ENCODE measurements around the gene LAX1. TPM values are rescaled to one million over a fixed set of nuclear protein-coding genes. Genes with fewer than 3 reads are reported as not detected.
A peak's percentile ranks its signal among the peaks of the same experiment; 100 is the strongest.

The LAX1 gene
- total and polyA plus RNA-seq, 5 donors from 2014 or later: 33.5 to 53.0 (median 41.5) TPM

DNA sequence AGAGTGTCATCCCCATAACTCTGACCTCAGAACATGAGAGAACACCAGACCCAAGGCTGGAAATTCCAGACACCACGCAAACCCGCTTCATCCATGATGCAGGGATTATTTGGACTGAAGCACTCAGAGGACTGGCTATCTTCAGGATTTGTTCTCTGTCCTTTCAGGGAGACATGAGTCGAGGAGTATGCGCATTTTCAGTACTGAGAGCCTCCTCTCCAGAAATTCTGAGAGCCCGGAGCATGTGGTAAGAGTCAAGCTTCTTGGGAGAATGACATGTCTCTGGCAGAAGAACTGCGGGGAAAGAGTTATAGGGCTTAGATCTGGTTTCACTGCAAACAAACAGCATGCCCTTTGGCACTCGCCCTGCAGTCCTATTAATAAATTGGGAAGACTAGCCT lies 6.9 kb downstream of the LAX1 start:
- H3K36me3 Mint-ChIP-seq: peaks cover 64% of the 10 kb centered on the region
- H3K9me3 Mint-ChIP-seq: no peaks in the 10 kb centered on the region
- H3K4me1 ChIP-seq (ENCODE audit: control insufficient read depth, insufficient read depth, low read length, poor library complexity, severe bottlenecking): peaks cover 26% of the 10 kb centered on the region
- no peak overlapping the region for H3K4me3 Mint-ChIP-seq
- no peaks in the 10 kb centered on the region for H3K9me3 ChIP-seq (ENCODE audit: control insufficient read depth in 2 of 2, low read length in 2 of 2)
- H3K27me3 ChIP-seq (ENCODE audit: control insufficient read depth, insufficient read depth, low read length): no peaks in the 10 kb centered on the region
- H3K36me3 ChIP-seq (ENCODE audit: control insufficient read depth, insufficient read depth, low read length): peaks cover 71% of the 10 kb centered on the region
- no peak for DNase-seq
- no peak overlapping the region for H3K4me3 ChIP-seq (ENCODE audit: low read depth, low read length)
- no peaks in the 10 kb centered on the region for H3K27me3 Mint-ChIP-seq
- peak overlapping the region; percentile 38 to 98 (median 75) for H3K27ac Mint-ChIP-seq
- H3K27ac ChIP-seq (ENCODE audit: insufficient read depth, low read length, poor library complexity, severe bottlenecking): no peak overlapping the region
- ATAC-seq (ENCODE audit: low read depth in 2 of 2): no peak
- H3K4me1 Mint-ChIP-seq: peaks cover 22 to 69% (median 32%) of the 10 kb centered on the region in 4 donors

DNA sequence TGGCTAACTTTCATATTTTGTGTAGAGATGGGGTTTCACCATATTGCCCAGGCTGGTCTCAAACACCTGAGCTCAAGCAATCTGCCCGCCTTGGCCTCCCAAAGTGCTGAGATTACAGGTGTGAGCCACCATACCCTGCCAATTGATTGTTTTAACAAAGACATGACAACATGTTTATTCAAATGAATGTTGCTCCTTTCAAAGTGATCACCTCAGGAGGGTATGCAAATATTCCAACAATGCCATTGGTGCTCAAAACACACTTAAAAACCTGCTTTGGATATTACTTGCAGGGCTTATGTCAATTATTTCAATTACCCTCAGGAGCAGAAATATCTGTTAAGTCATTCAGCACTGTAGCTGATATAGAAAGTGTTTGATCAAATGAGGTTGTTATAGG lies 7.9 kb downstream of the LAX1 start:
- peaks cover 64% of the 10 kb centered on the region for H3K36me3 Mint-ChIP-seq
- no peak for DNase-seq
- Histone ChIP-seq H3K36me3 (ENCODE audit: control insufficient read depth, insufficient read depth, low read length) (peaks cover 71% of the 10 kb centered on the region), H3K27me3 (ENCODE audit: control insufficient read depth, insufficient read depth, low read length) (no peaks in the 10 kb centered on the region), H3K9me3 (ENCODE audit: control insufficient read depth in 2 of 2, low read length in 2 of 2) (no peaks in the 10 kb centered on the region), H3K4me1 (ENCODE audit: control insufficient read depth, insufficient read depth, low read length, poor library complexity, severe bottlenecking) (peaks cover 16% of the 10 kb centered on the region), H3K27ac (ENCODE audit: insufficient read depth, low read length, poor library complexity, severe bottlenecking) (no peak overlapping the region), H3K4me3 (ENCODE audit: low read depth, low read length) (no peak overlapping the region)
- H3K4me3 Mint-ChIP-seq: no peak overlapping the region
- ATAC-seq (ENCODE audit: low read depth in 2 of 2): no peak
- peak overlapping the region in 1 of 3 donors; percentile 25 for H3K27ac Mint-ChIP-seq
- no peaks in the 10 kb centered on the region for H3K27me3 Mint-ChIP-seq
- H3K9me3 Mint-ChIP-seq: no peaks in the 10 kb centered on the region
- H3K4me1 Mint-ChIP-seq: peaks cover 22 to 63% (median 32%) of the 10 kb centered on the region in 4 donors

DNA sequence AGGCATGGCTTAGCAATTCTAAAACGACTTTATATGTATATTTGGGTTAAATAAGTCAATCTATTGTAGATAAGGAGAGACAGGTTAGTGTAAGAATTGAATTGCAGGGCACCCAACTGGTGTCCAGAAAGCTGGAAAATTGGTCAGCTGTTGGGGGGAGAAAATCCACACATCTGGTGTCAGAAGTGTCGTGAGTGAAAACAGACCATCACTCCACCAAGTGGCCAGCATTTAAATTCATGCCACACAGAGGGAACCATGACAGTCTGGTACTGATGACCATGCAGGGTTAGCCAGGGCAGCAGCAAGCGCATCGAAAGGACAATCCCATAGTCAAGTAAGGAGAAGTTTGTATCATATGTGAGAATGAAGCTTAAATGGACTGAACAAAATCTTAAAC lies 11.7 kb downstream of the LAX1 start:
- H3K9me3 Mint-ChIP-seq: no peaks in the 10 kb centered on the region
- H3K27ac Mint-ChIP-seq: peak overlapping the region; percentile 25 to 85 (median 67)
- peaks cover 7 to 33% (median 13%) of the 10 kb centered on the region in 4 donors for H3K4me1 Mint-ChIP-seq
- H3K27ac ChIP-seq (ENCODE audit: insufficient read depth, low read length, poor library complexity, severe bottlenecking): no peak overlapping the region
- H3K27me3 ChIP-seq (ENCODE audit: control insufficient read depth, insufficient read depth, low read length): no peaks in the 10 kb centered on the region
- peaks cover 39% of the 10 kb centered on the region for H3K36me3 Mint-ChIP-seq
- peaks cover 46% of the 10 kb centered on the region for H3K36me3 ChIP-seq (ENCODE audit: control insufficient read depth, insufficient read depth, low read length)
- H3K4me3 Mint-ChIP-seq: no peak overlapping the region
- ATAC-seq (ENCODE audit: low read depth in 2 of 2) (no peak), DNase-seq (no peak)
- H3K4me3 ChIP-seq (ENCODE audit: low read depth, low read length): no peak overlapping the region
- no peaks in the 10 kb centered on the region for H3K4me1 ChIP-seq (ENCODE audit: control insufficient read depth, insufficient read depth, low read length, poor library complexity, severe bottlenecking)
- H3K27me3 Mint-ChIP-seq: no peaks in the 10 kb centered on the region
- no peaks in the 10 kb centered on the region for H3K9me3 ChIP-seq (ENCODE audit: control insufficient read depth in 2 of 2, low read length in 2 of 2)

DNA sequence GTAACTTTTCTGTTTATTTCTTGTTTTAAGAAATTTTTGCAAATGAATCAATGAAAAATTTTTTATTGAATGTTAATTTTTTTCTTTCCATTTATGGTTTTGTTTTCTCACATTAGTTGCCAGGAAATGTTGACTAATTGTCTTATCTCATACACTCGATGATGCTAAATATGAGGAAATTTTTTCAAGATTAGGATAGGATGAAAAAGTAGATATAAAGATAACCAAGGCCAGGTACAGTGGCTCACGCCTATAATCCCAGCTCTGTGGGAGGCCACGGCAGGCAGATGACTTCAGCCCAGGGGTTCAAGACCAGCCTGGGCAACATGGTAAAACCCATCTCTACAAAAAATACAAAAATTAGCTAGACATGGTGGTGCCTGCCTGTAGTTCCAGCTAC lies 12.6 kb downstream of the LAX1 start:
- Mint-ChIP-seq H3K4me3 (no peak overlapping the region), H3K27ac (peak overlapping the region in 1 of 3 donors; percentile 62), H3K36me3 (peaks cover 39% of the 10 kb centered on the region), H3K4me1 (peaks cover 7 to 27% (median 13%) of the 10 kb centered on the region in 4 donors), H3K9me3 (no peaks in the 10 kb centered on the region), H3K27me3 (no peaks in the 10 kb centered on the region)
- ATAC-seq (ENCODE audit: low read depth in 2 of 2) (no peak), DNase-seq (no peak)
- Histone ChIP-seq H3K9me3 (ENCODE audit: control insufficient read depth in 2 of 2, low read length in 2 of 2) (no peaks in the 10 kb centered on the region), H3K36me3 (ENCODE audit: control insufficient read depth, insufficient read depth, low read length) (peaks cover 38% of the 10 kb centered on the region), H3K27me3 (ENCODE audit: control insufficient read depth, insufficient read depth, low read length) (no peaks in the 10 kb centered on the region), H3K27ac (ENCODE audit: insufficient read depth, low read length, poor library complexity, severe bottlenecking) (no peak overlapping the region), H3K4me1 (ENCODE audit: control insufficient read depth, insufficient read depth, low read length, poor library complexity, severe bottlenecking) (no peaks in the 10 kb centered on the region), H3K4me3 (ENCODE audit: low read depth, low read length) (no peak overlapping the region)

DNA sequence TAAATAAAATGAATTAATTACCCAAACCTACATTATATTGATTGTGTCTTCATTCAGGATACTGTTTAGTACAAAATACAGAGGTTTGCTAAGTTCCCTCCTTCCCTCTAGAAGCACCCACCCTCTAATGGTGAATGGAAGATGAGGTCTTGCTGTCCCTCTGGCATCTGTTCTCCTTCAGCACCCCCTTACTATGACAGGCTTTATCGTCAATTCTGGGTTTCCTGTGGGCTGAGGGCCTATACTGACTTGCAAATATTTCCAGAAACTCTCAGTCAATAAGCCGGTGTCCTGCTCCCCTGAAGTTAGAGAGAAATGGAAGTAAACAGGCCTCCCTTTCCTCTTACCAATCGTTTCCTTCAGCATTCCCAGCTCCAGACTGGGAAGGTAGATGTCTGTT lies 13.2 kb downstream of the LAX1 start:
- no peaks in the 10 kb centered on the region for H3K27me3 Mint-ChIP-seq
- H3K4me1 Mint-ChIP-seq: peaks cover 7 to 22% (median 13%) of the 10 kb centered on the region in 4 donors
- peak overlapping the region in 1 of 3 donors; percentile 81 for H3K27ac Mint-ChIP-seq
- DNase-seq (no peak), ATAC-seq (ENCODE audit: low read depth in 2 of 2) (no peak)
- H3K9me3 ChIP-seq (ENCODE audit: control insufficient read depth in 2 of 2, low read length in 2 of 2): no peaks in the 10 kb centered on the region
- no peaks in the 10 kb centered on the region for H3K4me1 ChIP-seq (ENCODE audit: control insufficient read depth, insufficient read depth, low read length, poor library complexity, severe bottlenecking)
- H3K36me3 ChIP-seq (ENCODE audit: control insufficient read depth, insufficient read depth, low read length): peaks cover 32% of the 10 kb centered on the region
- H3K27ac ChIP-seq (ENCODE audit: insufficient read depth, low read length, poor library complexity, severe bottlenecking): no peak overlapping the region
- peaks cover 36% of the 10 kb centered on the region for H3K36me3 Mint-ChIP-seq
- H3K4me3 Mint-ChIP-seq: no peak overlapping the region
- no peaks in the 10 kb centered on the region for H3K27me3 ChIP-seq (ENCODE audit: control insufficient read depth, insufficient read depth, low read length)
- no peaks in the 10 kb centered on the region for H3K9me3 Mint-ChIP-seq
- no peak overlapping the region for H3K4me3 ChIP-seq (ENCODE audit: low read depth, low read length)

DNA sequence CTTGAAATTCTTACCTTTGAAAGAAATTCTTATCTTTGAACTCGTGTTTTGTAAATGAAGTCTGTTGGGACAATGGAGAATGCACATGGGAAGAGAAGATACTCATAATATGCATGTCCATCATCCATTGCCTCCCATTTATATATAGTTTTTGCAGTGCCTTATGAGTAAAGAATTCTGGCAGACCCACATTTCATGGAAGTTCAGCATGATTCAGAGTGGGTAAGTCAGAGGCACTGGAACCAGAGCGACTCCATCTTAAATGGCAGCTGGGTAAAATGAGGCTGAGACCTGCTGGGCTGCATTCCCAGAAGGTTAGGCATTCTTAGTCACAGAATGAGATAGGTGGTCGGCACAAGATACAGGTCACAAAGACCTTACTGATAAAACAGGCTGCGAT lies 13.8 kb downstream of the LAX1 start:
- ATAC-seq (ENCODE audit: low read depth in 2 of 2) (no peak), DNase-seq (no peak)
- H3K4me1 Mint-ChIP-seq: peaks cover 5 to 20% (median 13%) of the 10 kb centered on the region in 4 donors
- Histone ChIP-seq H3K27ac (ENCODE audit: insufficient read depth, low read length, poor library complexity, severe bottlenecking) (no peak overlapping the region), H3K4me3 (ENCODE audit: low read depth, low read length) (no peak overlapping the region), H3K27me3 (ENCODE audit: control insufficient read depth, insufficient read depth, low read length) (no peaks in the 10 kb centered on the region), H3K36me3 (ENCODE audit: control insufficient read depth, insufficient read depth, low read length) (peaks cover 26% of the 10 kb centered on the region), H3K4me1 (ENCODE audit: control insufficient read depth, insufficient read depth, low read length, poor library complexity, severe bottlenecking) (no peaks in the 10 kb centered on the region), H3K9me3 (ENCODE audit: control insufficient read depth in 2 of 2, low read length in 2 of 2) (no peaks in the 10 kb centered on the region)
- no peaks in the 10 kb centered on the region for H3K9me3 Mint-ChIP-seq
- H3K27me3 Mint-ChIP-seq: no peaks in the 10 kb centered on the region
- no peak overlapping the region for H3K4me3 Mint-ChIP-seq
- H3K36me3 Mint-ChIP-seq: peaks cover 32% of the 10 kb centered on the region
- H3K27ac Mint-ChIP-seq: peak overlapping the region in 2 of 3 donors; percentile 20 to 81

DNA sequence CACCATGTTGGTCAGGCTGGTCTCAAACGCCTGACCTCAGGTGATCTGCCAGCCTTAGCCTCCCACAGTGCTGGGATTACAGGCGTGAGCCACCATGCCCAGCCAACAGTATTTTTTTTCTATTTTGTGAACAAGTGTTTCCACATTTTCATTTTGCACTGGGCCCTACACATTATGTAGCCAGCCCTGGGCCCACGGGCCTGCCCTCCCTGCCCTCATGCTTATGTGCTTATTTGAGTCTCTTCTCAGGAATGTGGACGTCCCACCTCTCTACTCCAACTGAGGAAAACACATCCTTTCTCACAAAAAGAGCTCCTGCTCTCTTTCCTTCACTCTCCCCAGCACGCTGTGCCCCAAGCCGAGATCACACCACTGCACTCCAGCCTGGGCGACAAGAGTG lies 17.0 kb downstream of the LAX1 start:
- Mint-ChIP-seq H3K27me3 (no peaks in the 10 kb centered on the region), H3K36me3 (peaks cover 10% of the 10 kb centered on the region), H3K27ac (peak overlapping the region in 1 of 3 donors; percentile 33), H3K4me1 (peaks cover 0 to 7% (median 0%) of the 10 kb centered on the region in 4 donors), H3K9me3 (peaks cover 0 to 2% (median 0%) of the 10 kb centered on the region in 7 donors), H3K4me3 (no peak overlapping the region)
- H3K9me3 ChIP-seq (ENCODE audit: control insufficient read depth in 2 of 2, low read length in 2 of 2): no peaks in the 10 kb centered on the region
- no peaks in the 10 kb centered on the region for H3K36me3 ChIP-seq (ENCODE audit: control insufficient read depth, insufficient read depth, low read length)
- no peaks in the 10 kb centered on the region for H3K27me3 ChIP-seq (ENCODE audit: control insufficient read depth, insufficient read depth, low read length)
- H3K4me3 ChIP-seq (ENCODE audit: low read depth, low read length): no peak overlapping the region
- no peak for ATAC-seq (ENCODE audit: low read depth in 2 of 2)
- DNase-seq: no peak
- no peak overlapping the region for H3K27ac ChIP-seq (ENCODE audit: insufficient read depth, low read length, poor library complexity, severe bottlenecking)
- no peaks in the 10 kb centered on the region for H3K4me1 ChIP-seq (ENCODE audit: control insufficient read depth, insufficient read depth, low read length, poor library complexity, severe bottlenecking)

DNA sequence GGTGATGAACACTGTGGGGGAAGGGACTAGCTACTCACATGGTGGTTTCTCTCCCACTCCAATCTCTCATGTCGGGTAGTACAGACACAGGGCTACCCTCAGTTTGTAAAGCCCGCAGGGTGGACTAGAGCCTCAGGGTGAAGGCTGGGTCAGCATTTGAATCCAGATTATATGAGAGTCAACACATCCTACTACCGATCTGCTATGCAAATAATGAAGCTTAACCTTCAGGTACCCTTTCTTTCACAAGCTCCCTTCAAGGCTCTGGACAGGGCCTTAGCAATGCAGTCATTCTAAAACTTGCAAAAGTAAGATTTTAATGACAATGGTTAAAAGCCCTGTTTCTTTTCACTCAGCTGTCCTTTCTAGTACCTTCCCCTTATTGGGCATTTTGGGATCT lies 25.0 kb downstream of the LAX1 start:
- Mint-ChIP-seq H3K27ac (no peak overlapping the region), H3K27me3 (no peaks in the 10 kb centered on the region), H3K4me1 (peaks cover under 1 to 4% (median 3%) of the 10 kb centered on the region in 4 donors), H3K4me3 (peak overlapping the region in 1 of 4 donors; percentile 7), H3K9me3 (peaks cover 0 to 2% (median 0%) of the 10 kb centered on the region in 7 donors), H3K36me3 (peaks cover 7% of the 10 kb centered on the region)
- Histone ChIP-seq H3K9me3 (ENCODE audit: control insufficient read depth in 2 of 2, low read length in 2 of 2) (no peaks in the 10 kb centered on the region), H3K27me3 (ENCODE audit: control insufficient read depth, insufficient read depth, low read length) (no peaks in the 10 kb centered on the region), H3K27ac (ENCODE audit: insufficient read depth, low read length, poor library complexity, severe bottlenecking) (no peak overlapping the region), H3K4me1 (ENCODE audit: control insufficient read depth, insufficient read depth, low read length, poor library complexity, severe bottlenecking) (peaks cover 5% of the 10 kb centered on the region), H3K4me3 (ENCODE audit: low read depth, low read length) (no peak overlapping the region), H3K36me3 (ENCODE audit: control insufficient read depth, insufficient read depth, low read length) (no peaks in the 10 kb centered on the region)
- DNase-seq: no peak
- no peak for ATAC-seq (ENCODE audit: low read depth in 2 of 2)

All from CD4-positive, CD25-positive, alpha-beta regulatory T cell (primary cell).